Kidney epithelial cell (primary cell): ENCODE data around the gene SMYD2. TPM values are rescaled to one million over a fixed set of nuclear protein-coding genes. Genes with fewer than 3 reads are reported as not detected.

Experiments used
- DNase-seq: peaks from one replicate; pipeline ENCODE4 v3.0.0-alpha.2; 2010; ENCODE audit warnings: low read depth
- H3K27me3 ChIP-seq: 2 replicates; pipeline ENCODE4 v1.6.0; 2011; ENCODE audit warnings: low read length; ENCODE audit not compliant: control insufficient read depth, insufficient read depth
- H3K36me3 ChIP-seq: 2 replicates; pipeline ENCODE4 v1.5.1; 2011; ENCODE audit warnings: low read length; ENCODE audit not compliant: control insufficient read depth, insufficient read depth
- H3K4me3 ChIP-seq: 2 replicates; pipeline ENCODE4 v1.5.1; 2011; ENCODE audit warnings: low read depth, mild to moderate bottlenecking, control low read depth, low read length
- total RNA-seq: library from RNA; depleted of rRNA; stranded (reverse); fragments of >200 nt; gene quantifications from 2 replicates; pipeline ENCODE4 v1.2.3, GENCODE V29; 2015
- TF ChIP-seq, protein P1 (sequence below): IDR thresholded peaks from 2 replicates; pipeline ENCODE4 v1.5.1; 2011; ENCODE audit warnings: mild to moderate bottlenecking, moderate library complexity, low read length, control low read depth, inconsistent platforms; ENCODE audit not compliant: insufficient read depth, poor library complexity, severe bottlenecking

Gene SMYD2
- total RNA-seq, 1 donor from 2014 or later: 54.7 TPM

DNA sequence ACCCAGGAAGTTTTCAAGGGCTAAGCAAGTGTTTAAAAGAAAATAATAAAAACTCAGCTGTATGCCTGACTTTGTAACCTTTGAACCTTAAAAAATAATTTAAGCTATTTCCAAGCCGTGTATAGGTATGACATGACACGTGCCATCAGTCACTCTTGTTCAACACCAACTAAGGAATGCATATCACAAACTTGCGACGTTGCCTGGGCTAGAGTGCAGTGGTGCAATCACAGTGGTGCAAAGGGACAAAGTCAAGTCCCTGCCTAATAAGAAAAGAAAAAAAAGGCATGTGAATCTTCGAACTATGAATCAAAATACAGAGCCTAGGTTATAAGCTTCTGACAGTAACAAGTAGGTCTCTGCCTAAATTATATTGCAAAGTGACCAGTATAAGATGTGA, 79.2 kb downstream of the SMYD2 start:
- no peak for DNase-seq
- peaks cover 6% of the 10 kb centered on the region for H3K36me3 ChIP-seq
- no peaks in the 10 kb centered on the region for H3K27me3 ChIP-seq
- TF ChIP-seq, protein P1, sequence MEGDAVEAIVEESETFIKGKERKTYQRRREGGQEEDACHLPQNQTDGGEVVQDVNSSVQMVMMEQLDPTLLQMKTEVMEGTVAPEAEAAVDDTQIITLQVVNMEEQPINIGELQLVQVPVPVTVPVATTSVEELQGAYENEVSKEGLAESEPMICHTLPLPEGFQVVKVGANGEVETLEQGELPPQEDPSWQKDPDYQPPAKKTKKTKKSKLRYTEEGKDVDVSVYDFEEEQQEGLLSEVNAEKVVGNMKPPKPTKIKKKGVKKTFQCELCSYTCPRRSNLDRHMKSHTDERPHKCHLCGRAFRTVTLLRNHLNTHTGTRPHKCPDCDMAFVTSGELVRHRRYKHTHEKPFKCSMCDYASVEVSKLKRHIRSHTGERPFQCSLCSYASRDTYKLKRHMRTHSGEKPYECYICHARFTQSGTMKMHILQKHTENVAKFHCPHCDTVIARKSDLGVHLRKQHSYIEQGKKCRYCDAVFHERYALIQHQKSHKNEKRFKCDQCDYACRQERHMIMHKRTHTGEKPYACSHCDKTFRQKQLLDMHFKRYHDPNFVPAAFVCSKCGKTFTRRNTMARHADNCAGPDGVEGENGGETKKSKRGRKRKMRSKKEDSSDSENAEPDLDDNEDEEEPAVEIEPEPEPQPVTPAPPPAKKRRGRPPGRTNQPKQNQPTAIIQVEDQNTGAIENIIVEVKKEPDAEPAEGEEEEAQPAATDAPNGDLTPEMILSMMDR: no peak
- no peak overlapping the region for H3K4me3 ChIP-seq

DNA sequence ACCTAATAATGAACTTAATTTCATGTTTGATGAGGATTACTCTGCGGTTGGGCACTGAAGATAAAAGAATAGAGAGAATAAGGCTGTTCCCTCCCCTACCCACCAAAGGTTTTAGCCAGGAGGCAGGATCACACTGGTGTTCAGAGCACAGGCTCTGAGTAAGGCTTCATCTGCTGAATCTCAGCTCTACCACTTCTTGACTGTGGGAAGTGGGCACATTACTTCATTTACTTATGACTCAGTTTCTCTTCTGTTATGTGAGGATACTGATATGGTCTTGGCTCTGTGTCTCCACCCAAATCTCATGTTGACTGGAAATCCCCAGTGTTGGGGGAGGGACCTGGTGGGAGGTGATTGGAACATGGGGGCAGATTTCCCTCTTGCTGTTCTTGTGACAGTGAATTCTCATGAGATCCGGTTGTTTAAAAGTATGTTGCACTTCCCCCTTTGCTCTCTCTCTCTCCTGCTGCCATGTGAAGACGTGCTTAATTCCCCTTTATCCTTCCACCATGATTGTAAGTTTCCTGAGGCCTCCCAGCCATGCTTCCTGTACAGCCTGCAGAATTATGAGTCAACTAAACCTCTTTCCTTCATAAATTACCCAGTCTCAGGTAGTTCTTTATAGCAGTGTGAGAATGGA, 79.7 kb downstream of the SMYD2 start:
- TF ChIP-seq, protein P1: no peak
- DNase-seq: no peak
- no peaks in the 10 kb centered on the region for H3K27me3 ChIP-seq
- no peak overlapping the region for H3K4me3 ChIP-seq
- H3K36me3 ChIP-seq: peaks cover 6% of the 10 kb centered on the region

DNA sequence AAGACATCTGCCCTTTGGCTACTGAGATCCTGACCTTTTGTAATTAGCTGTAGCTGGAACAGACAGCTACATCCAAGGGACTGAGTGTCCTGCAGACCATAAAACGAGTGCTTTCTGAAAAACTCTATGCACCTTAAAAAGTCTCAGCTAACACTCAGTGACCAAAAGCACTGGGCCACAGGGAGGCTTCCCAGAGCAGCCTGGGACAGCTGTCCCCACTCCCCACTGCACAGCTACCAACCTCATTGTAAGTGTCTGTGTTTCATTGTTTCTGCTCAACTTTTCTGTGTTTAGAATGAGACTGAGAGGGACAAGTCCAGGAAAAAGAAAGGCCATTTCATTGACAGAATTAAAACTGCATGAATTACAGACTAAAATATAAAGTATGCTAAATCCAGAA, 80.7 kb downstream of the SMYD2 start:
- DNase-seq: no peak
- H3K36me3 ChIP-seq: peaks cover 5% of the 10 kb centered on the region

DNA sequence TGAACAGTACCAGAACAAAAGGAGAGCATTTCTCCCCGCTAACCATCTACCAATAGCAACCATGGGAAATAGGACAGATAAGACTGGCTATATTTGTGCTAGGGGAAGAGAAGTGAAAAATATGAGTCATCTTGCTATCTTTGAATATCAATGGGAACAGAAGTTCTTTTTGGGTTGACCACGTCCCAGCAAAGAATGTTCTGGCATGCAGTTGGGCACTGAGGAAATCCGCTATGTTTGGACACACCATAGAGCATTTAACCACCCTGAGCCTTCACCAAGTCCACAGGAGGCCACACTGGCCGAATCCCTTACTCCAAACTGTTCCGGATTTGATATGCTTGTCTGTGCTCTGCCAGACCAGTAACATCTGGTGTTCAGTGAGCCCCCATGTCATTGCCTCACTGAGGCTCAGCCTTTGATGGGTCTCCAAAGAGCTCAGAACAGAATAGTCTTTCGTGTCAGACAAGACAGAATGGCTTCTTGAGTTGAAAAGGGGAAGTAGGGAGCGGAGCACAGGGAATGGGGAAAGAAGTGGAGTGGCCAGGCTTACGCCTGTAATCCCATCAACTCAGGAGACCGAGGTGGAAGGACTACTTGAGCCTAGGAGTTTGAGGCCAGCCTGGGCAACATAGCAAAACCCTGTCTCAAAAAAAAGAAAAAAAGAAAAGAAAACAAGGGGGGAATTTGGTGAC, 81.4 kb downstream of the SMYD2 start:
- no peak for DNase-seq
- peaks cover 5% of the 10 kb centered on the region for H3K36me3 ChIP-seq
- TF ChIP-seq, protein P1: no peak

More for the DNA sequence above, 80.7 kb downstream of the SMYD2 start:
- no peaks in the 10 kb centered on the region for H3K27me3 ChIP-seq
- TF ChIP-seq, protein P1: no peak
- no peak overlapping the region for H3K4me3 ChIP-seq

DNA sequence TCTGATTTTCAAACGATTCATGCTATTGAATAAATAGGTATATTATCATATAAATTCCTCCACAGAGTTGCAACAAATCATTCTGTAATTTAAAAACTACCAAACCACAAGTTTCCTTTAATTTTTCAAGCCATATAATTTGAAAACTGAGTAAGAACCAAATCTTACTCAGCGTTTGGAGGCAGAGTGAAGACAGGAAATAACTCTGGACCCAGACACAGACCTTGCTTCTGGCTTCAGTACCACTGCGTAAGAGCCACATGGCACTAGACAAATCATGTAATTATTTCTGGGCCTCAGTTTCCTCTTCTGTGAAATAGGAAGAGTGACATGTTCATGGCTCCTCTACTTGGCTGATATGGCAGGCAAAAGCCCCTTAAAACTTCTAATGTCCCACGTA, 82.4 kb downstream of the SMYD2 start:
- Histone ChIP-seq H3K4me3 (no peak overlapping the region), H3K27me3 (no peaks in the 10 kb centered on the region), H3K36me3 (peaks cover 6% of the 10 kb centered on the region)
- DNase-seq: no peak
- TF ChIP-seq, protein P1: no peak

More for the DNA sequence above, 81.4 kb downstream of the SMYD2 start:
- H3K4me3 ChIP-seq: no peak overlapping the region
- H3K27me3 ChIP-seq: no peaks in the 10 kb centered on the region
